Adrenal gland (tissue), 5 donors: Measurements from ENCODE around the gene SSH2.

ENCODE experiments used
- CTCF ChIP-seq, 6 experiments: fragments of 450-650 bp in 4 of 6; fragments of 200-600 bp in 2 of 6; sonication (generic) in 1 of 6; IDR thresholded peaks; 1 replicate in 5 of 6; 2 replicates in 1 of 6; pipeline versions ENCODE4 v1.5.1 to v1.8.0; 2016 to 2021; ENCODE audit warnings: antibody characterized with exemption in 6 of 6, mild to moderate bottlenecking in 2 of 6, moderate library complexity in 1 of 6
- POLR2A ChIP-seq, 2 donors: fragments of 450-650 bp; IDR thresholded peaks; one replicate each; pipeline ENCODE4 v1.6.1; 2017; ENCODE audit warnings: antibody characterized with exemption in 2 of 2, mild to moderate bottlenecking in 2 of 2, moderate library complexity in 1 of 2
- donor health status: DM: no; HTN: no; CAD: no.

- TF ChIP-seq CTCF (IDR thresholded peaks at IDR 0.05) = no peak
- TF ChIP-seq POLR2A (IDR thresholded peaks at IDR 0.05) = no peak
Measured at GRCh38 chr17:29577001-29577370, 353.0 kb downstream of the SSH2 start.
